GM18499 (cell line): ENCODE measurements around the gene SAE1.

Source experiments
- ATAC-seq: cut with Tn5 transposase; IDR thresholded peaks from one replicate; pipeline ENCODE4 v1.9.1; 2021; ENCODE audit warnings: moderate number of reproducible peaks; ENCODE audit not compliant: insufficient read depth, unreplicated experiment

SAE1 gene

GRCh38 chr19:47257411-47258169 is 127.0 kb downstream of the SAE1 start:
- no peak for ATAC-seq

- no peak for ATAC-seq
These were observed 127.8 kb downstream of the SAE1 start for GRCh38 chr19:47258434-47258833.

- no peak for ATAC-seq
These were observed 128.4 kb downstream of the SAE1 start for GRCh38 chr19:47258895-47259555.
